ENCODE measurements around the gene AAMDC. TPM values are rescaled to one million over a fixed set of nuclear protein-coding genes. Genes with fewer than 3 reads are reported as not detected.

Gene AAMDC
- total and polyA plus RNA-seq, 2 of the 13 experiments (the other 11 are each of a cell fraction or from before 2014, with no cell fraction given): 18.1 to 35.6 TPM

DNA sequence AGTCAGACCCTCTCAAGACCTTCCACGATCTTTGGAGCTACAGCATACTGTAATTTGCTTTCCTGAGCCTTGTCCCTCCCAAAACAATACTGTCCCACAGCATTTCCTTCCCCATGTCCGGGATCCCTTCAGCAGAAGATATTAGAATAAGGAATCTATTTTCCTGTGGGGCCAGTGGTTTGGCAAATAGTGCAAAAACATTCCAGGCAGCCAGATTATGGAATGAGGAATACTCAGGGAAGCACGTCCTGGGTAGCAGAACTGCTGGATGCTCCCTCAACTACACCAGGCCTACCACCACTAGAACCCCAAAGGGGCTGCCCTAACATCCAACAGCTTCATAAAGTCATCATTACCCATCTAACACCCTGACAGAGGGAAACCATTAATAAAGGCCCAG is 61.5 kb downstream of the AAMDC start:
- no peak for FAIRE-seq
- H4K20me1 ChIP-seq (ENCODE audit: insufficient read depth, low read length): no peaks in the 10 kb centered on the region
- H3K36me3 ChIP-seq (replicated peaks in 1 of 2; ENCODE audit: control insufficient read depth in 1 of 2, insufficient read depth in 2 of 2, low read length in 2 of 2): peaks cover 17 to 59% of the 10 kb centered on the region in 2 experiments
- no peak for ATAC-seq
- ChIA-PET CTCF (ENCODE audit: low intra/inter-chr PET ratio, low total read pairs) (no interaction called here), POLR2A (no interaction called here)
- intact Hi-C loops (cut with micrococcal nuclease; ENCODE audit: unreplicated experiment) (no loop called here), in situ Hi-C loops (cut with HindIII; ENCODE audit: extremely low pct_ligation_motif_present, low pct_unique_long_range_greater_than_20kb) (no loop called here)
- no TSS peak for BruUV-seq (replicated peaks)
- H2AFZ ChIP-seq (ENCODE audit: low read length): no peak overlapping the region
- H3K9ac ChIP-seq (ENCODE audit: insufficient read depth, low read depth, low read length): no peak overlapping the region
- no peak overlapping the region for H3K4me3 ChIP-seq (replicated peaks in 1 of 3; ENCODE audit: insufficient read depth in 1 of 3, low read depth in 2 of 3, low read length in 3 of 3)
- H3K79me2 ChIP-seq (ENCODE audit: insufficient read depth, low read length): no peaks in the 10 kb centered on the region
- H3K4me2 ChIP-seq (ENCODE audit: low read depth, low read length): no peak overlapping the region
- WGBS (ENCODE audit: low lambda C conversion rate): 94% methylated on average over 3 of the region's 3 CpGs
- no peaks in the 10 kb centered on the region for H3K9me3 ChIP-seq (ENCODE audit: low read length)
- TF ChIP-seq CHCHD3 (CRISPR knock-in tag; IDR thresholded peaks at IDR 0.05): no peak
- H3K4me1 ChIP-seq (ENCODE audit: insufficient read depth, low read length): no peaks in the 10 kb centered on the region
- H3K27me3 ChIP-seq (ENCODE audit: control insufficient read depth in 1 of 2, insufficient read depth in 2 of 2, low read length in 2 of 2): no peaks in the 10 kb centered on the region
- DNase-seq (ENCODE audit: low spot score): no peak
- H3K27ac ChIP-seq (ENCODE audit: extremely low read length, insufficient read depth, low read length): no peak overlapping the region

DNA sequence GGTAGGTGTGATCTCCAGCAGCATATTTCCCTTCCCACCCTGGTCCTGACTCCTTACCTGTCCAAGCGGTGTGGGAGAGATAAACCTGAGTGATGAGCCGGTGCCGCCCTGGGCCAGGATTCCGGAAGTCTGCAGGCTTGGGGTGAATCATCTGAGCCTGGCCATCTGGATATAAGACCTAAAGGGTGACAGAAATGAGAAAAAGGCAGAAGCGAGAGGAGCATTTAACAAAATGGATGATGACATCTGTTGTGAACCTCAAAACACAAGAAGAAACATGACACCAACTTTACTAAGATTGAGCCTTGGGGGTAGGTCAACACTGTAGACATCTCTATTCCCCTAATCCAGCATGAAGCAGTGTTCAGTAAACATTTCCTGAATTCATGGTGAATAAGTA is 62.8 kb downstream of the AAMDC start:
- no peaks in the 10 kb centered on the region for H3K9me3 ChIP-seq (ENCODE audit: low read length)
- no peak overlapping the region for H3K4me3 ChIP-seq (replicated peaks in 1 of 3; ENCODE audit: insufficient read depth in 1 of 3, low read depth in 2 of 3, low read length in 3 of 3)
- ChIA-PET CTCF (ENCODE audit: low intra/inter-chr PET ratio, low total read pairs) (no interaction called here), POLR2A (no interaction called here)
- H4K20me1 ChIP-seq (ENCODE audit: insufficient read depth, low read length): no peaks in the 10 kb centered on the region
- no peaks in the 10 kb centered on the region for H3K79me2 ChIP-seq (ENCODE audit: insufficient read depth, low read length)
- in situ Hi-C loops (cut with HindIII; ENCODE audit: extremely low pct_ligation_motif_present, low pct_unique_long_range_greater_than_20kb) (no loop called here), intact Hi-C loops (cut with micrococcal nuclease; ENCODE audit: unreplicated experiment) (no loop called here)
- no peaks in the 10 kb centered on the region for H3K4me1 ChIP-seq (ENCODE audit: insufficient read depth, low read length)
- FAIRE-seq: no peak
- no peak overlapping the region for H2AFZ ChIP-seq (ENCODE audit: low read length)
- no peaks in the 10 kb centered on the region for H3K27me3 ChIP-seq (ENCODE audit: control insufficient read depth in 1 of 2, insufficient read depth in 2 of 2, low read length in 2 of 2)
- no peak overlapping the region for H3K4me2 ChIP-seq (ENCODE audit: low read depth, low read length)
- H3K36me3 ChIP-seq (replicated peaks in 1 of 2; ENCODE audit: control insufficient read depth in 1 of 2, insufficient read depth in 2 of 2, low read length in 2 of 2): peaks cover 17 to 53% of the 10 kb centered on the region in 2 experiments; a peak in 4 of 5 replicates
- ATAC-seq: no peak
- TF ChIP-seq ZNF383 (CRISPR knock-in tag; IDR thresholded peaks at IDR 0.05; ENCODE audit: borderline replicate concordance) (no peak), REPIN1 (CRISPR knock-in tag; IDR thresholded peaks at IDR 0.05; ENCODE audit: borderline replicate concordance, low read depth) (no peak), ZBTB21 (CRISPR knock-in tag; IDR thresholded peaks at IDR 0.05) (no peak), REXO4 (CRISPR knock-in tag; IDR thresholded peaks at IDR 0.05; ENCODE audit: borderline replicate concordance) (no peak)
- TF ChIP-seq, protein P1, sequence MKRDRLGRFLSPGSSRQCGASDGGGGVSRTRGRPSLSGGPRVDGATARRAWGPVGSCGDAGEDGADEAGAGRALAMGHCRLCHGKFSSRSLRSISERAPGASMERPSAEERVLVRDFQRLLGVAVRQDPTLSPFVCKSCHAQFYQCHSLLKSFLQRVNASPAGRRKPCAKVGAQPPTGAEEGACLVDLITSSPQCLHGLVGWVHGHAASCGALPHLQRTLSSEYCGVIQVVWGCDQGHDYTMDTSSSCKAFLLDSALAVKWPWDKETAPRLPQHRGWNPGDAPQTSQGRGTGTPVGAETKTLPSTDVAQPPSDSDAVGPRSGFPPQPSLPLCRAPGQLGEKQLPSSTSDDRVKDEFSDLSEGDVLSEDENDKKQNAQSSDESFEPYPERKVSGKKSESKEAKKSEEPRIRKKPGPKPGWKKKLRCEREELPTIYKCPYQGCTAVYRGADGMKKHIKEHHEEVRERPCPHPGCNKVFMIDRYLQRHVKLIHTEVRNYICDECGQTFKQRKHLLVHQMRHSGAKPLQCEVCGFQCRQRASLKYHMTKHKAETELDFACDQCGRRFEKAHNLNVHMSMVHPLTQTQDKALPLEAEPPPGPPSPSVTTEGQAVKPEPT (CRISPR knock-in tag; IDR thresholded peaks at IDR 0.05; ENCODE audit: low read depth): no peak
- TF ChIP-seq, protein P2, sequence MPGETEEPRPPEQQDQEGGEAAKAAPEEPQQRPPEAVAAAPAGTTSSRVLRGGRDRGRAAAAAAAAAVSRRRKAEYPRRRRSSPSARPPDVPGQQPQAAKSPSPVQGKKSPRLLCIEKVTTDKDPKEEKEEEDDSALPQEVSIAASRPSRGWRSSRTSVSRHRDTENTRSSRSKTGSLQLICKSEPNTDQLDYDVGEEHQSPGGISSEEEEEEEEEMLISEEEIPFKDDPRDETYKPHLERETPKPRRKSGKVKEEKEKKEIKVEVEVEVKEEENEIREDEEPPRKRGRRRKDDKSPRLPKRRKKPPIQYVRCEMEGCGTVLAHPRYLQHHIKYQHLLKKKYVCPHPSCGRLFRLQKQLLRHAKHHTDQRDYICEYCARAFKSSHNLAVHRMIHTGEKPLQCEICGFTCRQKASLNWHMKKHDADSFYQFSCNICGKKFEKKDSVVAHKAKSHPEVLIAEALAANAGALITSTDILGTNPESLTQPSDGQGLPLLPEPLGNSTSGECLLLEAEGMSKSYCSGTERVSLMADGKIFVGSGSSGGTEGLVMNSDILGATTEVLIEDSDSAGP (CRISPR knock-in tag; IDR thresholded peaks at IDR 0.05; ENCODE audit: borderline replicate concordance): no peak
- TF ChIP-seq, protein P3, sequence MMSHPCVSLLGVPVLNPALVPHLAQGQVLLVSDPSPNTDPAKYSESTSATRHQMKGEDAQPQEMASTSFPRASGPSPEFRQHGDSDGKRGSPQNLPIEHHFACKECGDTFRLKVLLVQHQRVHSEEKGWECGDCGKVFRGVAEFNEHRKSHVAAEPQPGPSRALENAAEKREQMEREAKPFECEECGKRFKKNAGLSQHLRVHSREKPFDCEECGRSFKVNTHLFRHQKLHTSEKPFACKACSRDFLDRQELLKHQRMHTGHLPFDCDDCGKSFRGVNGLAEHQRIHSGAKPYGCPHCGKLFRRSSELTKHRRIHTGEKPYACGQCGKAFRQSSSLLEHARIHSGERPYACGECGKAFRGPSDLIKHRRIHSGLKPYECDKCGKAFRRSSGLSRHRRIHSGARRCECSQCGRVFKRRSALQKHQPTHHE (CRISPR knock-in tag; IDR thresholded peaks at IDR 0.05; ENCODE audit: borderline replicate concordance): no peak
- TF ChIP-seq, protein P4, sequence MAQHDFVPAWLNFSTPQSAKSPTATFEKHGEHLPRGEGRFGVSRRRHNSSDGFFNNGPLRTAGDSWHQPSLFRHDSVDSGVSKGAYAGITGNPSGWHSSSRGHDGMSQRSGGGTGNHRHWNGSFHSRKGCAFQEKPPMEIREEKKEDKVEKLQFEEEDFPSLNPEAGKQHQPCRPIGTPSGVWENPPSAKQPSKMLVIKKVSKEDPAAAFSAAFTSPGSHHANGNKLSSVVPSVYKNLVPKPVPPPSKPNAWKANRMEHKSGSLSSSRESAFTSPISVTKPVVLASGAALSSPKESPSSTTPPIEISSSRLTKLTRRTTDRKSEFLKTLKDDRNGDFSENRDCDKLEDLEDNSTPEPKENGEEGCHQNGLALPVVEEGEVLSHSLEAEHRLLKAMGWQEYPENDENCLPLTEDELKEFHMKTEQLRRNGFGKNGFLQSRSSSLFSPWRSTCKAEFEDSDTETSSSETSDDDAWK (CRISPR knock-in tag; IDR thresholded peaks at IDR 0.05): no peak
- TF ChIP-seq, protein P5, sequence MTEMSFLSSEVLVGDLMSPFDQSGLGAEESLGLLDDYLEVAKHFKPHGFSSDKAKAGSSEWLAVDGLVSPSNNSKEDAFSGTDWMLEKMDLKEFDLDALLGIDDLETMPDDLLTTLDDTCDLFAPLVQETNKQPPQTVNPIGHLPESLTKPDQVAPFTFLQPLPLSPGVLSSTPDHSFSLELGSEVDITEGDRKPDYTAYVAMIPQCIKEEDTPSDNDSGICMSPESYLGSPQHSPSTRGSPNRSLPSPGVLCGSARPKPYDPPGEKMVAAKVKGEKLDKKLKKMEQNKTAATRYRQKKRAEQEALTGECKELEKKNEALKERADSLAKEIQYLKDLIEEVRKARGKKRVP (CRISPR knock-in tag; IDR thresholded peaks at IDR 0.05): no peak
- H3K27ac ChIP-seq (ENCODE audit: extremely low read length, insufficient read depth, low read length): no peak overlapping the region
- DNase-seq (ENCODE audit: low spot score): no peak
- 97% methylated on average over 5 of the region's 5 CpGs for WGBS (ENCODE audit: low lambda C conversion rate)
- H3K9ac ChIP-seq (ENCODE audit: insufficient read depth, low read depth, low read length): no peak overlapping the region
- no TSS peak for BruUV-seq (replicated peaks)
